IPS-NIHi11 (cell line): ENCODE results near the gene SUPT3H.

ENCODE experiments used
- DNase-seq: peaks from one replicate; pipeline ENCODE4 v3.0.0; 2012; ENCODE audit warnings: mixed read lengths, low spot score

SUPT3H gene

DNA sequence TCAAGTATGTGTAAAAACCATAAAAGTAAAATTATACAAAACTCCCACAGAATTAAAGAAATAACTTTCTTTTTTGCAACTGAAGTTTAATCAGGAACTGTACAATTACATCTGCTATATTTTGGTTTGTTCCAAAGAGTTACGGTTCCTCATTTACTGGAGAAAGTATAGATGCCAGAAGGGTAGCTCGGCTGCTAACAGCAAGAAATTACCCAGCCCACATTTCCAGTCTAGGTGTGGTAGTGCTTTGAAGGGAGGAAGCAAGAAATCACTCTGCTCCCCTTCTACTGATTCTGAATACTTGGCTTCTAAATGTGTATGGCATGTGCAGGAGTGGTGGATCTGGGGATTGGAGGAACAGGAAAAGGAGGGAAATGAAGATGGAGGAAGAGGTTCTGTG, 549.0 kb downstream of the SUPT3H start:
- DNase-seq, result no peak

DNA sequence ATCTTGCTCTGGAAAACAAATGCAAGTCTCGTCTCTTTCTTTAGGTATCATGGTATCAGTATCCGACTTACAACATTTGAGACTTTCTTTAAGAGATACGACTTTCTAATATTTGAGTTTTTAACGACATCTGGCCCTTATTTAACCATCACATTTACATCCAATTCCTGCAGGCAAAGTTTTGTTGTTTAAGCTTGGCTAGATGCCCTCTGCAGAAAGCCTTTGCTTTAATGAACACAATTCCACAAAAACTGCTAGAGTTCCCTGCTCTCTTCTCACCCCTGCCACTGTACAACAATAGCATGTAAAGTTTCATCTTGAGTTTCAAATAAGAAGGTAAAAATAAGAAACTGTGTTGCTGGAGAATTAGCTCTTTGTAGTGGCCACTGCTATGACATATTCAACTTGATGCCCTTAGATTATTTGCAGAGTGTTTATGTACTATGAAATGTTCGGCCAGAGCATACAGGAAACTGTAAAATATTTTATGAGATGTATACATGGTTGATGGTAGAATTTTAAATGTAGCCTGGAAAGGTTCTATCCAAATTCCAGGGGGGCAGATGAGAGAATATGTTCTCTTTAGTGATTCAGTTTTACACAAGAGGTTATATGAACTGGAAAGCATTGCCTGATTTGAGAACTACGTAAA, 551.6 kb downstream of the SUPT3H start:
- no peak for DNase-seq

DNA sequence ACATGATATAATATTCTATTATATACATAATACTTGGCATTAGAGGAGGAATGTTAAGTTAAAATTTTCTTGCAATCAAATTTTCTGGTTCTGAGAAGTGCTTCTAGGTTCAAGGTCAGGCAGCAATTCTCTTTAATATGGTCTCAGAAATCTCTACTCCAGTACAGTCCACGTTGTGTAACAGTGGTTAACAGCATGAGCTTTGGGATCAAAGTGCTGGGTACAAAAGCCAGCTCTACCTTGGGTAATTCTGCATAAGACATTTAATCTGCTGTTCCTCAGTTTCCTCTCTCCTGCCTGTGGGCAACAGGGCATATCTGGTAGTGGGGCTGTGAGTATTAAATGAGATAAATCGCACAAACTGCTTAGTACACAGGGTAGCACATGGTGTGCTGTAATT, 552.5 kb downstream of the SUPT3H start:
- DNase-seq, result no peak

DNA sequence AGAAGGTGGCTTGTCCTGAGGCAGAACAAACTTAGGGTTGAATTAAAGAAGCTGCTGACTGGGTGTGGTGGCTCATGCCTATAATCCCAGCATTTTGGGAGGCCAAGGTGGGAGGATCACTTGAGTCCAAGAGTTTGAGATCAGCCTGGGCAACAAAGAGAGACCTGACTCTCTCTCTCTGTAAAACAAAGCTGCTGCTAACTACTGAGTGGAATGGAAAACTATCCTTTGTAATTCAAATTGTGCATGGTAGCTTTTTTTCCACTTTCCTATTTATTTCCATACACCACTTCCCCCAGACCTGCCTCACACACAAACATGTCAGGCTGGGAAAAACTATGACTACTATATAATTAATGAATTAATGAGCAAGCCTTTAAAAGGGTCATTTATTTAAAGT, 553.2 kb downstream of the SUPT3H start:
- no peak for DNase-seq

DNA sequence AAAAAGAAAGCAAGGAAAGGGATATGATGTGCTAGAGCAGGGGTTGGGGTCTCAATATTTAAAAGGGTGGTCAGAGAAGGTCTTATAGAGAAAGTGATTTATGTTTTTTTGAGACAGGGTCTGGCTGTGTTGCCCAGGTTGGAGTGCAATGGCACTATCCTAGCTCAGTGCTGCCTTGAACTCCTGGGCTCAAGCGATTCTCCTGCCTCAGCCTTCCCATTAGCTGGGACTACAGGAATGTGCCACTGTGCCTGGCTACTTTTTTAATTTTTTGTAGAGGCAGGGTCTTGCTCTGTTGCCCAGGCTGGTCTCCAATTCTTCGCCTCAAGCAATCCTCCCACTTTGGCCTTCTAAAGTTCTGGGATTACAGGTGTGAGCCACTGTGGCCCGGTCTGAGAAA, 557.0 kb downstream of the SUPT3H start:
- DNase-seq, result no peak

DNA sequence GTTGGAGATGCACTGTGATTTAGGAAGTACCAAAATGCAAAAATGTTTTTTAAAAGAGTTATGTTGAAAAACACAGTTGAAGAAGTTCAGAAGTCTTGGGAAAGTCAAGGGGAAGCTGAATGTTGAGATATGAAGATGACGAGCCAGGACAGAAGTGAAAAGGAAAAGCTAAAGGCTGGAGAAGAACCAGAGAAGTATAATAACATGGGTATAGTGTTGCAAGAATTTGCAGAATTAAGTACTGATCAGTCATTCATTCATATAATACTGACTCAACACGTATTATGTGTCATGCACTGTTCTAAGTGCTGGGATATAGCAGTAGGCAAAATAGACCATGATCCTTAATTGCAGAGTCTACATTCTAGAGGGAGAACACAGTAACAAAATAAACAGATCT, 557.4 kb downstream of the SUPT3H start:
- DNase-seq, result no peak

DNA sequence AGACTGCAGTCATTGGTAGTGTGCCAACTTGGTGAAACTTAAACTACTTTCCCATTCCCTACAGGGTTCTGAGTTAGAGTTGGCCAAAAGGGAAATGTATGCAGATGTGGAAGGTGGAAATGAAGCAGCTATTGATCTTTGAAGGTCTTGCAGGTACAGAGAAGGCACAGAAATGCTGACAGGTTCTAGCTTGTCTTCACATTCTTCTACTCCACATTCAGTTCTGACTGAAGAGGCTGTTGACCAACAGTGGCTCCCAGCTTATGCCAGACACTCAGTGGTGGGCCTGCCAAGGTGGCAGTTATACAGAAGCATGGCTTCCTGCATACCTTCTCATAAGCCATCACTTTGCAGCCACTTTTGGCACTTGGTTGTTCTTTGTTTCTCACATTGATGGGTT, 566.3 kb downstream of the SUPT3H start:
- no peak for DNase-seq

DNA sequence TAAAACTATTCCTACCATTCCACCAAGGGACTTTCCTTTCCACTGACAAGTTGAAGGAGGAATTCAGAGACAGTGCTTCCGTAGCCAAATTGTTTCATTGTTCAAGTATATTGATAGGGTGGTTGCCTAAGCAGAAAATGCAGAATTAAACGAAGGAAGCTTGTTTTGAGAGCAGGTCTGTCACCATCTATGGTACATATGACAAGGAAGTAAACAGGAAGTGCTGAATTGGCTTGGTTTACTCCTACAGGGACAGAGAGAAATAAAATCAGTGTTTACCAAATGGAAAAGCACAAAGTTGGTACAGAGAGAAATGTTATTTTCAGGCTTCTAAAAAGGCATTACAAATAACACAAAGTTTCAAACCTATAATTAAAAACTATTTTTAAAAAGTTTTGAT, 568.5 kb downstream of the SUPT3H start:
- DNase-seq, result no peak

DNA sequence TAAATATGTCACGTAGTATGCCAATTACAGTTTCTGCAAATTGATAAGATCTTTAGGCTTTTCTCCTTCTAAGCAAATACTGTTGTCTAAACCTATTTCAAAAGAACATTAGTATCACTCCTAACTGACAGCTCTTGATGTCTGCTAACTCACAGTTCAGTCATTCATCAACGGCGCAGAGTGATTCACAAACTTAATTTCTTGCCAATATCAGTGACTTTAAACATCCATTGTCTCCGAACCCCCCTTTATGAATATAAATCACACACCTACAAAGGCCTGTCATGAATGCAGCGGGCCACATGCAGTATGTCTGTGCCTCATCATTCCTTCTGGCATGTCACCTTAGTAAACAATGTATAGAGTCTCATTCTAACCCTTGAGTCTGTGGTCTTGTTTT, 569.6 kb downstream of the SUPT3H start:
- no peak for DNase-seq

DNA sequence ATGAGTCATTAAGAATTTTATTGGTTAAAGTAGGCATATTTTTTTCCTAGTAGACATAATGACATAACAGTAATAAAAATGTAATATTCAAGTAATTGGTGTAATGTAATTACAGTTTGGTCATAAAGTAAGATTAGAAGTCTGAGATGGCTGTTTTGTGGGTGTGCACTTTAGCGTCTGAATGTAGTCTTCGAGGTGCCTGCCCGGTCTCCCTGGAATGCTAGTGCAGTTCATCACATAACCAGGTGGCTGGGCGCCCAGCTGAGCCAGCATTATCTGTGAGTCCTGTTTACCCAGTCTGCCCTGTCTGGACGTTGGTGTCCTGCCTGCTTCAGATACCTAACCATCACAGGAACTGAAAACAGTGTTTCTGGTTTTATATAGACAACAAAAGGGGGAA, 571.1 kb downstream of the SUPT3H start:
- DNase-seq, result no peak

DNA sequence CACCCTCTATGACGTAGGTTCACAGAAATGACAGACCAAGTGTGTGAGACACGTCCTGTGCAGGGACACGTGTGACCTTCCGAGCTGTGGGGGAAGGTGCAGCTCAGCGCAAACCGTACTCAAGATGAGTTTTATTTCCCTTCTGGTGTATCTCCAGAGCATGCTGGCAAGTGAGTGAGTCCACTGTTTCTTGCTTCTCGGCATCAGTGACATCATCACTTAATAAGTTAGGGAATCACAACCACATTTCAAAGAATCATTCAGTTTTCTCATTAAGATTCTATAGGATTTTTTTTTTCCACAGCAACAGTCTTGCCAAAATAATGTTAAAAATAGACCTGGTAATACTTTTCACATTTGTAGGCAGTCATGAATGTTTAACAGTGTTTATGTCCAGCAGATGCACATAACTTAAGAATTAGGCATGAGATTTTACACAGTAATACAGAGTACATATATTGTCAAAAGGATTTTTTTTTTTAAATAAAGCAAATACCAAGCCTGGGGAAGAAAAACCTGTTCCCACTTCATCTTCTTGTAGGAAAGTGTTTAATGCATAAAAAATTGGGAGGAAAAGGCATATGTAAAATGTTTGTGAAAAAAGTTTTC, 572.4 kb downstream of the SUPT3H start:
- no peak for DNase-seq

DNA sequence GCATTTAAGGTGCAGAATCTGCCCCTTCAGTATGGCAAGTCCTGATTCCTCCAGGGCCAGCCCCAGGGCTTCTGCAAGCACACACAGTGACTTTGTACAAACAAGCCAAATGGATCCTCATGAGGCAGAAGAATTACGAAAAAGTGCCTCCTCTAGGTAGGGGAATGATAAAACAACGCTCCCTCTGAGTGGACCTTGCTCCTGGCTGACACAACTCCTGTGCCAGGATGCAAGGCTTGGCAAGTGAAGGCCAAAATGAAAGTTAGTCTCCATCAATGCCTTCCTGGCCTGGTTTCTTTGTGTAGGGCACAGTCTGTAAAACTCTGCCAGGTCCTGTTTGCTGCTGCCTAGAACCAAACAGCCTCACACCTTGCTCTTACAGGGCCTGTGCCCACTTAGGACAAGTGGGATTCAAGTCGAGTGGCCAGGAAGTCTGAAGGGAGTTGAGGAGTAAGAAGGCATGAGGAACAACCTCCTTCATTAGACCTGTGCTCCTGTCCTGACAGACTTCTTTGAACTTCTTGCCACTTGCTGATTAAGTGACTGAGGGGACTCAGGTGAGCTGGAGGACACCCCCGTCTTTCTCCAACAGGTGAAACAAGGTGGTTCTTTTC, 573.1 kb downstream of the SUPT3H start:
- DNase-seq, result no peak

DNA sequence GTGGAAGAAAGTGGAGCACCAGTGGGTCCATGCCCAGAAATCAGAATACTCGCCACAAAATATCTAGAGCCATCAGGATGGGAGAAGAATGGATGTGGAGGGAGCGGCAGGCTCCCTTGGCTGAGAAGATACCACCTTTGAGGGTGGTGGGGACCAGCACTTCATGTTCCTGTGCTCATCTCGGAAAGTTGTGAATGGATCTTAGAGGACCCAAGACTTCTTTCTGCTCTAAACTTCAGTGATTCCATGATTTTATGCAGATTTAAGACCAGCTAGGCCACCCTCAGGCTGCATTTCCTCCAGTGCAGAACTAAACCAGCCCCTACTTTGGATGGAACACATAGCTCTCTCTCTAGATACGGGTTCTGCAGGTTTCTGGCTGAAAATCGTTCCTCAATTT, 573.7 kb downstream of the SUPT3H start:
- no peak for DNase-seq

DNA sequence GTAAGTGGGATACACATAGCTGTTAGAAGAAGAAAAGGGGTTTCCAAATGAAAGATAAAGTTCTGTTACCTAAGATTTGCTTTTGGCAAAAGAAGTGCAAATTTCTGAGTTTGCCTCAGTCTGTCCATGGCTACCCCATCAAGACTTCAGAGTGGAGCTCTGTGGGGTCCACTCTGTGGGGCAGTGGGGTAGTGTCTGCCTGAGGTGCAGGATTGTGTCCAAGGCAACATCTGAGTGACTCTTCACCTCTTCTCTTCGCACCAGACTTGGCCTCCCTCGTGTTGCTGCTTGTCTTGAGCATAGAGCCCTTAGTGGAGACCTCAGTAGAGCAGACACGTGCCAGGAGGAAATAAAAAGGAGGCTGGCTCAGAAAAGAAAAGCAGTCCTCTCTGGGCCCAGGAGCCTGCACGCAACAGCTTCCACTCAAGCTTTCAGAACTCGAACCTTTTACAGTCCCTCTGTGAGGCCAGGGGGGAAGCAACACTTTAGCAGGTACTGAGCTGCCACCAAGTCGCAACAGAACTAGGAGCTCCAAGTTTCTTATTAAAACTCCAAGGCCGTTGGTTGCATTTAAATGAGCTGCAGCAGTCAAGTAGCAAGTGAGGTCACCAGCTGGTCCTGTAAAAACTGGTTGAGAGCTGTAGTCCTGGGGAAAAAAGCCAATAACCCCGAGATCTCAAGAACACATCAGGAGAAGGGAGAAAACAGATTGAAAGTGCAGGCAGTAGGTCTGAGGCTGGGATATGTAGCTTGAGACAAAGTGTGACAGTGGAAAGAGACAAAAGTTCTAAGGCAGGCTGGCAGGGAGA, 576.7 kb downstream of the SUPT3H start:
- no peak for DNase-seq

DNA sequence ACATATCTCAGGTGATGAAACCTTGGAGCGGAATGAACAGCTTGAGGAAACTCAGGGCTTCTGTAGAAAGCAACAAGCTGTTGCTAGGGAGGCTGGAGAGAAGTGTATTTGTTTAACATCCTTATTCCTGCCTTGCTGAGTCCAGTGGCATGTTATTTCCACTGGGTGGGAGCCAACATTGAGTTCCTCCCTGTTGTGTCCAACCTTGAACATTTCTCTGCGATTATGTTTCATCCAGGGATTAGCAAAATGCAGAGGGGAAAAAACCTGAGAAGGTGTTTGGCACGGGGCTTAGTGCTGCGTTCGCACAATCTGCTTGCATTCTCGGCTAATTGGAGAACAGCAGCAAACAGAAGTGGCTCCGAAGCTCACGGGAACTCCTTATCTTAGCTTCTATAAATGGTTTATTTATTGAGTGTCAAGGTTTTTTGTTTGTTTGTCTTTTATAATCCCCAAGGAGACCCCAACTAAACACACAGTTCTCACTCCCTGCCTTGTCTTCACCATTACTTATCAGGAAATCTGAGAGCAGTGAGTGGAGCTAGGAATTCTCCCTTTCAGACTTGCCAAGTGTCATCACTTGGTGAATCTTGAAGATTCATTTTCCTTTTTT, 577.5 kb downstream of the SUPT3H start:
- DNase-seq, result no peak

DNA sequence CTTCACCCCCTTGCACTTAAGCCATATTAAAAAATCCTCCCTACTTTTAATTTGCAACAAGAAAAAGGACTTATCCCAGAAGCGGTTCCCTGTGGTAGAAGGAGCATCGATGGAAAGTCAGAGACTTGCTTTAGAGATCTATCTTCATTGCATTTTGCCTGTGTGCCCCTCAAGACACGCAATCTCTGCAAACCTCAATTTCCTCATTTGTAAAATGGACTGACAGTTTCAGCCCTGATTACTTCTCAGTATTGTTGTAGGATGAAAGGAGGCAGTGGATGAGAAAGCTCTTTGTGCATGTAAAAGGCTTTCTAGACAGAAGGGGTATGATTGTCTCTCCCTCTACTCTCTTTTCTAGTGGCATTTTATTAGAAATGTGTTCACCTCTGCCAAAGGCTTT, 580.0 kb downstream of the SUPT3H start:
- no peak for DNase-seq

DNA sequence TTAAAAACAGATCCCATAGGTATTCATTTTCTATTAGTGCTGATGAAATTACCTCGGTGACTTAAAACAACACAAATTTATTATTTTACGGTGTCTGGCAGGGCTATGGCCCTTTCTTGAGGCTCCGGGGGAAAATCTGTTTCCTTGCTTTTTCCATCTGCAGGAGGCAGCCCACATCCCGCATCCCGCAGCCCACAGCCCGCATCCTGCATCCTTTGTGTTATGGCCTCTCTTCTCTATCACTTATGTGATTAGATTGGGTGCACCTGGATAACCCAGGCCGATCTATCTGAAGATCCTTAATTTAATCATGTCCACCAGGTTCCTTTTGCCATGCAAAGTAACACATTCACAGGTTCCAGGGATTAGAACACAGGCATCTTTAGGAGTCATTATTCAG, 582.4 kb downstream of the SUPT3H start:
- DNase-seq, result no peak

DNA sequence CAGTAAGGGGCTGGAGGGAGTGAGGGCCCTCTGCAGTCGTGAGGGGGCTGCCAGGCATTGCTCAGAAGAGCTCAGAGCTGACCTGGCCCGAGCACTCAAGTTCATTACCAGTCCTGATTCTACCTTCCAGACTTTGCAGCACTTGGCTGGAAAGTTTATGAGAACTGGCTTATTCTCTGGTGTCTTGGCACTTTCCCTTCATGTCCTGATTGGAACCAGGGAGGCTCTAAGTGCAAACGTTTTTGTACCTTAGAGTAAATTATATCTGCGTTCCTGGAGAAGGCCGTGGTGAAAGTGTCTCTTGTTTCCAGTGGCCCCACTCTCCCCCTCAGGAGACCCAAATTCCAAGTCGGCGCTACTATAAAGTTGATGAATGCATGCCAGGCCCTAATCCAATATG, 587.9 kb downstream of the SUPT3H start:
- DNase-seq, result no peak

DNA sequence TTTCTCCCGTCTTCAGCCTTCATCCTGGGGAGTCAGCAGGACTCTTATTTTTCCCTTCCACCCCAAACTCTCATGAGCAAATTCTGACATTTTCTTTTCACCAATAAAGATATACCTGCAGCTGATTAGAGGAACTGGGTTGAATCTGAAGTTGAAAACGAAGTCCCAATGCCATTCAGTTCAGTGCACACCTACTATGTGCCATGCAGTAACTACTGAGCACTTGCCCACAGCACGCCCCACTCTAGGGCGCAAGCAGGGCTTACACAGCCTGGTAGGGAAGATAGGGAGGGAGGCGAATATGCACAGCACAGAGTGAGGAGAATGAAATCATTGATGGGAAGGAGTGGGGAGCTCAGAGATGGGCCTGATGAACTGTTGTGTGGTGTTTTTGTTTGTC, 588.7 kb downstream of the SUPT3H start:
- DNase-seq, result no peak

DNA sequence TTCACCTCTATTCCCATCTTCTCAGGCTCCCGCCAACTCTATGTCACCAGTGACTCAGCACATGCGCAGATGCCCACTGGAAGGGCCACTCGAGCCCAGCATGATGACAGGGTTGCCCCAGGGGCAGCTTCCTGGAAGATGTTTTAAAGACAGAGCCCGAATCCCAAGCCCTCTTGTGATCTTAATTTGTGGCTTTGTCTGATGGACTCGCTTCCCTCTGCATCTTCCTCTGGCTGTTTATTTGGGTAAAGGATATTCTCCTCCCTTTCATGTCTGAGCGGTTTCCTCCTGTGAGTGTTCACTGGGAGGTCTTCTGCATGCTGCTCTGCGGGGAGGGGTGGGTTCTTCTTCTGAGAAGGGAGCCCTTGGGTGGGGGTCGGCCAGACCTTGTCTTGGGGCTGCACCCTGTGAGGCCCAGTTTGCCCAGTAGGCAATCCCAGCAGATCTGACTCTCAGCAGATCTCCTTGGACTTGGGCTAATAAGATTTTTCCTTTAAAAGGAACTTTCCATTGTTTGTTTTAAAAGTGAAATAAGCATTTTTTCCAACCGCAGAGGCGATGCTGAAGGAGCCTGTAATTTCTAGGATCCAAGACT, 589.2 kb downstream of the SUPT3H start:
- DNase-seq, result no peak

DNA sequence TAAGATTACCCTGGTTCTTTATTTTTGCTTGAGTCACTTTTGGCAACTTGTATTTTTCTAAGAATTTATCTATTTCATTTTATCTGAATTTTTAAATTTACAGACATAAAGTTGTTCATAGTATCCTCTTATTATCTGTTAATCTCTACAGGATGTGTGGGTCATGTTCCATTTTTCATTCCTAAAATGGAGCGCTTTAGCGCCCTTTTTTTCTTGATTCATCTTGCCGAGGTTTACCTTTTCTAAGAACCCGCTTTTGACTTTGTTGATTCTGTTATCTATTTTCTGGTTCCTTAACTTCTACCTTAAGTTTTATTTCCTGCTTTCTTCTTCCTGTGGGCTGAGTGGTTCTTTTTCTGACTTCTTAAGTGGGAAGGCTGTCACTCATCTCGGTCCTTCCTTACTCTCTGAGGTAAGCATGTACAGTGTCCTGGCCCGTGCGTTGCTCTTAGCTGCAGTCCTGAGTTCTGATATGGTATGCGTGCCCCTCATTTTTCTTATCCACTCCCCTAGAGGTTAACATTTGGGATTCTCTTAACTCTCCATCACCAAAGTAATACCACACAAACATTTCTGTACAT, 590.4 kb downstream of the SUPT3H start:
- no peak for DNase-seq

DNA sequence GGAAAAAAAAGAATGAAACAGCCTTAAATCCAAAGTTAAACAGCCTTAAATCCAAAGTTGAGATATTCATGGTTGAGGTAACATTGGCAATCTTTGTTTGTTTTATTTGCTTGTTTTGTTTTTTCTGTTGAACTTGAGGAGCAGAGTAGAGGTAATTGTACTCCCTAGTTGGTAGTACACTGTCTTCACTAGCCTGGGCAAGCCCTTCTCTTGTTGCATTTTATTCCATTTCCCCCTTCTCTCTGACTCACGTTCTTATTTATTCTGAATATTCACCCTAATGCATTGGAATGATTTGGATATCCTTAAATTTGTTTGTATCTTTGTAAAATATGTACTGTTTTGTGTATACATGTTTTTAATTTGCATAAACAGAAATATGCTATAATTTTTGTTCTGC, 592.6 kb downstream of the SUPT3H start:
- no peak for DNase-seq
